DMS79 (cell line): Measurements from ENCODE around the gene SCYL1.
A peak's percentile ranks its signal among the peaks of the same experiment; 100 is the strongest.

Experiments used
- DNase-seq: peaks from one replicate; lab custom pipeline; 2025; lab: John Stamatoyannopoulos, UW

Gene SCYL1

GRCh38 chr11:65524741-65525545 lies at the start of gene SCYL1:
Gene SCYL1, plus strand, starts transcription at chr11:65525083. Its CDS starts 71 bp downstream, at chr11:65525154.
- no peak for DNase-seq

DNA sequence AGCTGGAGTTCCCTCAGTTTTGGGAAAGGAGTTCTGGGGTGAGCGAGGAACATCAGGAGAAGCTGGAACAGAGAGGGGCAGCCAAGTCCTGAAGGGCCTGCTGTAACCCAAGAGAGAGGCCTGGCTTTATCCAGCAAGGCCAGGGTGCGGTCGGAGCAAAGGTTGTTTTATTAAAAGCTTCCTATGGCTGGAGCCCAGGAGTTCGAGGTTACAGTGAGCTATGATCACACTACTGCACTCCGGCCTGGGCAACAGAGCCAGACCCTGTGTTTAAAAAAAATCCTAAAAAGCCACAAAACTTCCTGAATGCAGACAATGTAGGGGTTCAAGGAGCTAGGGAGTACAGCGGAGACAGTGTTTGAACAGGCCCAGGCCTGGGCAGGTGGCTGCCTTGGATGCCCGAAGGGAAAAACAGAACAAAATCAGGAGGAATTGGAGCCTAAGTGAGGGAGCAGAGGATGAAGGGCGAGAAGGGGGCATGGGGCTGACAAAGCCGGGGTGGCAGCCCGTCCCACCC lies 48.2 kb upstream of the SCYL1 start:
- DNase-seq, result no peak

DNA sequence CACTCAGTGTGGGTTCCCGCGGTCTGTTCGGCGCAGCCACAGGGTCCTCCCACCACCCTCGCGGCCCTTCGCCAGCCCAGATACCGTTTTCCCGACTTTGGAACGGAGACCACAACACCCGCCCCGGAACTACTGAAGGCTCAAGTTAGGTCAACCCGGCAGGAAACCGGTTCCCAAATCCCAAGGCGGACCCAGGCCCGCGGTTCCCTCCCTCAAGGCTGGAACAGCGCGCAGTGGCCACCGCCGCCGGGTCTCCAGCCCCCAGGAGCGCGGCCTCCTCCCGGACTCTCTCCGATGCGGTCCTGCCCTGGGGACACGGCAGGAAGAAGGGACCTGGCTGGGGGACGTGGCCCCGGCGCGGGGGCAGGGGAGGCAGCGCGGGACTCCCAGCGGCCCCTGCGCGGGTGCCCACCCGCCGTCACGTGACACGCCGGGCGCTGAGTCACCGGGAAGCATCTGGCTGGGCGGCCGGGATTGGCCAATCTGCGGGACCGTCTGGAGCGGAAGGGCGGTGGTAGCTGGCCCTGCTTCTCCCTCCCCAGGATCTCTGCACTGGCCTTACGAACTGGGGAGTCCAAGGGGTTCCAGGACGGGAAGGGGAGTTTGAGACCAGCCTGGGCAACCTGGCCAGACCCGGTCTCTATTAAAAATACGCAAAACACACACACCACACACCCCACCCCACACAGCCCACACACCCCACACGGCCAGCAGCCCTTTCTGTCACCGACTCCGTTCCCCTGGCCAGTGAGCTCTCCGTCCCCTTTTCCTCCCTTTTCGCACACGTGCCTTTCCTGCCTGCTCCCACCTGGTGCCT lies 47.5 kb upstream of the SCYL1 start:
- DNase-seq, result peak; percentile 92

DNA sequence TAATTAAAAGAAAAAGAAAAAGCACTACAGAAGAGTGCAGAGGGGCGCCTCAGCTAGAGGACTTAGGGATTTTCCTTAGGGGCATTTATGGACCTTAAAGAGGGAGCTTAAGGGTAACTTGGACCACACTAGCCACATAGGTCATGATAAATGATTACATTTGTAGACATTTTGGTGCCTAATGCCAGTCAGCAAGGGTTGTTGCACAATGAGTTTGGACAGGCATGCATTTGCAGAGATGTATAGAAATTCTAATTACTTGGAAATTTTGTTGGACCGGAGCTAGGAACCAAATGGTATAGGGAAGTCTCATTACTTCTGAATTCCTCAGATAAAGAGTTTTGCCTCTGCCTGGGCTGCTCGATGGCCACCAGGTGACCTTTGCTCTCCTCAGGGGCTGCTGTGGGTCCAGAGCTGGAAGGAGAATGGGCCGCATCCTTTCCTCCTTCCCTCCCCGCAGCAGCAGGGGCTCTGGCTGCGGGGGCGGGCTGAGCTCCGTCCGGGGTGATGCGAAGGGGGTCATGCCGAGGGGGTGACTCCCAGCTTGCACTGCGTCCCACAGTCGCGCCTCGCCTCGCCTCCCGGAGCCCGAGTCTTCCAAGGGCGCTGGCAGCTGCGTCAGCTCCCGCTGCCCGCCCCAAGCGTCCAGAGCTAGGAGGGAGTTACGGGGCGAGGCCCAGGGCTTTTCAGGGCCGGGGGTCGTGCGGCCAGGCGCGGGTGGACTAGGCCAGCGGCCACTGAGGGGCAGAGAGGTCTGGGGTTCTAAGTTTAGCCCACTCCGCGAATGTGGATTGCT lies 46.3 kb upstream of the SCYL1 start:
- DNase-seq, result no peak

DNA sequence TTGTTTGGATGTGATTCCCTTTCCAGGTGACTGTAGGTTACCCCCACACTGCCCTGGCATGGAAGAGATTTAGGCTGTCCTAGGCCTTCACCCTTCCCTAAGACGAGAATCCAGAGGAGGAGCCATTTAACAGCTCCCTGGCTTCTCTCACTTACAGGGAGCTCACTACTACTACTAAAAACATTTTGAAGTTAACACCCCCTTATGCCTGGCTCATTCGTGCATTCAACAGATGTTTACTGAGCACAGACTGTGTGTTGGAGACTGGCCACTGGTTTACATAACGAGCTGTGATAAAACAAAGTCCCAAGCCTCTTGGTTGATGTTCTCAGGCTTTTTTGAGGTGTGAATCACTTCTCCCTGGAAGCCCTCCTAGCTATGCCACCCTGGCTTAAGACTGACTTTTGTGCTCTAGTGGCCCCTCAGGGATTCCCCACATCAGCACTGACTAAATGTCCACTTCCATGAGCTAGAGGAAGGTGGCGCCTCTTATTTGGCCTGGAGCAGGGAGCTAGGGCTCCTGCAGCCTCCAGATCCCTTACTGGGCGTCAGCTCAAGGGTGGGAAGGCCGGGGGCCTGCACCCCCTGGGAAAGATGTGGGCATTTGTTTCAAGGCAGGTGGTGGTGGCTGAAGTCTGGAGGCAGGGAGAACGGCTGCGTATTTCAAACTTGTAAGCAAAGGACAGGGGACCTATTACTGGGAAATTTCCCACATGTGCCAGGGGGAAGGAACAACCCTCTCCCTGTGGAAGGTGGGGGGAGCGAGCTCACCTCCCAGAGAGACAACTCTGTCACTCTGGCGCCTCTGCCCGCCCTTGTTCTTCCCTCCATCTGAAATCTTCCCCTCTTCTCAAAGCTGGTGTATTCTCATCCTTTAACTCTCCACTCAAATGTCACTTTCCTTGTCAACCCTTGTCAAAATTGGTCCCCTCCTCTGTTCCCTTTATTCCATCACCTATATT lies 45.4 kb upstream of the SCYL1 start:
- no peak for DNase-seq

GRCh38 chr11:65482306-65482850 lies 42.5 kb upstream of the SCYL1 start:
- no peak for DNase-seq

DNA sequence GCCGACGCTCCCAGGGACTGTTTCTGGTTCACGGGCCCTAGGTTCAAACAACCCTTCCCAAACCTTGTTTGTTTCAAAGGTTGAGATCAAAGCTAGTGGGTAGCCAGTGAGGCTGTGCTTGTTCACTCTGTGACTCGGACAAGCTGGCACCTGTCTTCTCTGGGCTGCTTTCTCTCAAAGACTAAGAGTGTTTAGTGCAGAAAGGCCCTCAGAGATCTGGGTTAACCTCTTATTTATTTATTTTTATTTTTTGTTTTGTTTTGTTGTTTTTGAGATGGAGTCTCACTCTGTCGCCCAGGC lies 39.0 kb upstream of the SCYL1 start:
- DNase-seq, result no peak

DNA sequence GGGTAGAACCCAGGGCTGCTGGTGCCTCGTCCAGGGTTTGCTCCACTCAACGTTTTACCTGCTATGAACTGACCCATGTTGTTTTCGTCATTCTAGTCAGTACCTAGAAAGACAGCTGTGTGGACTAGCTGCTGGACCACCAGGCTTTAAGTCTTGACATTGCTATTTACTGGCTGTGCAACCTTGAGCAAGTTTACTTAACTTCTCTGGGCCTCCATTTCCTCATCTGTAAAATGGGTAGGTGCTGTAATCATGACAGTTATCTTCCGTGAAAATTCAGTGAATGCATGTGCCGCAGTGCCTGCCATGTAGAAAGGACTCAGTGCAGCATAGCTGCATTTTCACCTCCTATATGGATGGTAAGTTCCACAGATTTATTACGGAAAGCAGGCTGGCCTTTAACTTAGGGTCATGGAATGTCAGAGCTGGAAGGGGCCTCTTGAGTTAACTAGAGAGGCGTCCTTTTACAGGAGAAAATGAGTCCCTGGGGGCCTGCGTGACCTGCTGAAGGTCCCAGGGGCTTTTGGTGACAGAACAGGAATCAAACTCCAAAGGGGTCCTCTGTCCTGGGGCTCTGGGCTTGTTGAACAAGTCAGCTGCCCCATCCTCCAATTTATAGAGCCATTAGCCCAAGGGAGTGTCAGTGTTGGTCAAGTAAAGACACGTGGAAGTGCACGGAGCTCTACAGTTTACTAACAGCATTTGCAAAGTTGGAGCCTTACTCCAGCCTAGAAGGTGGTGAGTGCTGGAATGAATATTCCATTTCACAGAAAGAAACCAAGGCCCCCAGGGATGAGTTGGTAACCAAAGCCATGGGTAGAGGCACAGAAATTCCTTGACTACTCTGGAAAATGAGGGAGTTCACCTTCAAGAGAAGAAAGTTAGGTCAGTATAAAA lies 38.1 kb upstream of the SCYL1 start:
- no peak for DNase-seq

- peak; percentile 100 for DNase-seq
These were observed 37.2 kb upstream of the SCYL1 start for GRCh38 chr11:65487467-65488272.

DNA sequence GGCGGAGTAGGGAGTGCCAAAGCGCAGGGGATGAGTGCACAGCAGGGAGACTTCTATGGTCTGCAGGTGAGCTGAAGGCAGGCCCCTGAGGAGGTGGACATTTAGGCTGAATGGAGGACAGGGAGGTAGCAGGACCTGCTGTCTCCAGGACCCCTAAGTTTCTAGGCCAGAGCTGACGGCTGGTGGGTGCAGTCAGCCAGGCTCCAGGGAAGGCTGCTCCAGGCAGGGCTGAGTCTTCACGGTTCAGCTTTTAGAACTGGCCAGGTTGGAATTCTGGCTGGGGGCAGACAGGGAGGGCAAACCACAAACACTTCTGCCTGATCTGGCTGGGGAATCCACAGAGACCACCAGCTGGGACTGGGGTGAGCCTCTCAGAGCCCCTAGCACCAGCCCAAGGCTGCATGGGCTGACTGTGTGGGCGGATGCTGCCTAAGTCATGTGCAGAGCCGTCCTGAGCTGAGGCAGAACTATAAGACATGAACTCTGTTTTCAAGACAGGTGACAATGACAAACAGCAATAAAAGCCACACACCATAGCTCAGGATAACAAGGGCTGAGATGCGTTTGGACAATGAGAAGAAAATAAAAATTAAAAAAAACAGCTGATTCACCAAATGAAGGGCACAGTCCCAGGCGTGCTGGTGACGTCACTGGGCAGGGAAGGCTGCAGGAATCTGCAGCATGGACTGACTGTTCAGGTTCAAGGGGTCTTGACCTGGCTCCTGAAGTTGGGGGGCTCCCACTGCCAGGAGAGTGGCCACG lies 36.4 kb upstream of the SCYL1 start:
- peak; percentile 43 for DNase-seq

- no peak for DNase-seq
These were observed 35.7 kb upstream of the SCYL1 start for GRCh38 chr11:65489035-65489705.

DNA sequence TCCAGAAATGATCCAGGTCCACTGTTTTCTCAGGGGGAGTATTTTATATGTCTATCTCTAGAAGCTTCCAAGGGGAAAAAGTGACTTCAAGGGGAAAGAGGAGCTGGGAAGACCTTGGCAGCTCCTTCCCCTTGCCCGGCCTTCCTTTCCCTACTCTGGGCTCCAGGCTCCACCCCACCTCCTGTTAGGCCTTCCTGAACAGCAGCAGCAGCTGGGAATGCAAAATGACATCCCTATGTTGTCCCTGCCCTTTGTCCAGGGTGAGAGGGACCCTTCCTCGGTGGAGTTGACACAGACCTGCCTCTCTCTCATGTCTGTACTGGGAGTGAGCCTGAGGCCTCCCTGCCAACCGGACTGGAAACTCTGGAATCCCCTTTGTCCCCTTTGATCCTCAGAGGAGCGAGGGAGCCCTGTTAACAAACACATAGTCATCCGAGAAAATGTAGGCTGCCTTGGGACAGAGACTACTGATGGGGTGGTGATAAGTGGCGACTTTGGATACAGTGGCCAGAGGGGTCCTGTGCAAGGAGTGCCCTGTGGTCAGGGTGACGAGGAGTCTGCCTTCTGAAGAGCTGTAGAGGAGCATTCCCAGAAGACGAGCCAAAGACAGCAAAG lies 35.1 kb upstream of the SCYL1 start:
- DNase-seq, result no peak

- DNase-seq, result no peak
These were observed 33.8 kb upstream of the SCYL1 start for GRCh38 chr11:65491163-65491465.

GRCh38 chr11:65491614-65492386 lies 33.1 kb upstream of the SCYL1 start:
- DNase-seq, result peak; percentile 100

- DNase-seq, result no peak
These were observed 32.6 kb upstream of the SCYL1 start for GRCh38 chr11:65492387-65492636.

DNA sequence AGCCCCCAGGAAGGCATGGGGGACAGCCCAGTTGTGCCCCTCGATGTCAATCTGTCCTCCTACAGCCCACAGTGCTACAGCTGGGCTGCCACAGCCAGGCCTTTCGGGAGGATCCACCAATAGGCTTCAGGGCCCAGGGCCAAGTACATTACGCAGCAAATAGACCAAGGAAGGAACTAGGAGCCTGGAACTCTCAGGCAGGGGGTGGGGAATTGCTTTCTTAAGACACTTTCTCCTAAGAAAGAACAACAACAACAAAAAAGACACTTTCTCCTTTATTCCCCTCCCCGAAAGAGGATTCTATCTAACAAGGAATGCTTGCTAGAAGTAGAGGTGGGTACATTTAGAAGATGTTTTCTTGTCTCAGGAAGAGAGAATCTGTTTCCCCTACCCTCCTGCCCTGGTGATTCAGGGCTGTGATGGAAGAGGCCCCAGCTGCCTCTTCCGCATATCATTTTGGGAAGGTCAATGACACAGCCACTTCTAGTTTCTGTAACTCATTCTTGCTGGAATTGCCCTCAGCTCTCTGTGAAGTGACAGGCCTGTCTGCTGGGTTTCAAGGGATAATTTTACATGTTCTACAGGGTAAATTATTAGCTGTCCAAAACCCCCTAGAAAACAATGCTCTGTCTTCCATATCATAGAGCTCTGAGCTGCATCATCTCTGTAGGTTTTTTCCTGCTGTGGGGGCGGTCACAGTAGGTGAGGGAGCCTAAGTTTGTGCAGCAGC lies 32.1 kb upstream of the SCYL1 start:
- peak; percentile 71 for DNase-seq
